Stimulated activated CD8-positive, alpha-beta memory T cell treated with anti-CD3 and anti-CD28 coated beads, Interleukin-4, amount 100 ng/mL, for 4 hours (primary cell): ENCODE results near the gene VPS13D.

Source experiments
- DNase-seq, 2 donors: peaks; one replicate each; pipeline ENCODE4 v3.0.0-alpha.2; 2020; ENCODE audit warnings: low read depth in 2 of 2, low spot score in 1 of 2

Gene VPS13D

GRCh38 chr1:12548973-12549459, 319.2 kb downstream of the VPS13D start:
- DNase-seq: no peak

- DNase-seq: no peak
Measured at GRCh38 chr1:12549460-12550349, 319.9 kb downstream of the VPS13D start.

- DNase-seq: no peak
Measured at GRCh38 chr1:12551584-12551983, 321.8 kb downstream of the VPS13D start.

GRCh38 chr1:12552111-12552888, 322.5 kb downstream of the VPS13D start:
- DNase-seq: no peak

GRCh38 chr1:12552951-12553921, 323.4 kb downstream of the VPS13D start:
- DNase-seq: no peak

- no peak for DNase-seq
Measured at GRCh38 chr1:12553963-12554362, 324.1 kb downstream of the VPS13D start.

GRCh38 chr1:12554521-12555305, 324.9 kb downstream of the VPS13D start:
- DNase-seq: no peak

- no peak for DNase-seq
Measured at GRCh38 chr1:12555411-12556367, 325.9 kb downstream of the VPS13D start.

- no peak for DNase-seq
Measured at GRCh38 chr1:12556368-12556930, 326.6 kb downstream of the VPS13D start.

GRCh38 chr1:12556957-12557935, 327.4 kb downstream of the VPS13D start:
- no peak for DNase-seq

GRCh38 chr1:12561121-12561520, 331.3 kb downstream of the VPS13D start:
- DNase-seq: no peak
